GM21423 (cell line): ENCODE data around the gene GCLC.
"Not testable (repeated sequence)": the region's sequence is repeated elsewhere in the genome, so short reads cannot be mapped to it uniquely, and the experiment has no call there.

Experiments
- ATAC-seq: cut with Tn5 transposase; IDR thresholded peaks from one replicate; pipeline ENCODE4 v1.9.1; 2021; ENCODE audit warnings: mild to moderate bottlenecking, moderate library complexity; ENCODE audit not compliant: unreplicated experiment

GCLC gene

GRCh38 chr6:53544470-53545308 lies at the start of gene GCLC:
GCLC (minus strand) TSS chr6:53545101; CDS start chr6:53544645, 456 bp downstream.
- ATAC-seq, result peak; percentile 52

- ATAC-seq, result no peak
Observed at GRCh38 chr6:53594596-53594995, 49.7 kb upstream of the GCLC start.

GRCh38 chr6:53593001-53593488 lies 48.1 kb upstream of the GCLC start:
- ATAC-seq, result no peak

GRCh38 chr6:53591873-53592272 lies 47.0 kb upstream of the GCLC start:
- no peak for ATAC-seq

- ATAC-seq, result no peak
Observed at GRCh38 chr6:53588816-53589509, 44.1 kb upstream of the GCLC start.

GRCh38 chr6:53587291-53587690 lies 42.4 kb upstream of the GCLC start:
- no peak for ATAC-seq

- no peak for ATAC-seq
Observed at GRCh38 chr6:53585208-53585900, 40.5 kb upstream of the GCLC start.

- ATAC-seq, result no peak
Observed at GRCh38 chr6:53584726-53585125, 39.8 kb upstream of the GCLC start.

GRCh38 chr6:53583451-53583850 lies 38.5 kb upstream of the GCLC start:
- no peak for ATAC-seq

- ATAC-seq, result no peak
Observed at GRCh38 chr6:53582963-53583362, 38.1 kb upstream of the GCLC start.

GRCh38 chr6:53581856-53582255 lies 37.0 kb upstream of the GCLC start:
- no peak for ATAC-seq

- ATAC-seq, result no peak
Observed at GRCh38 chr6:53581173-53581773, 36.4 kb upstream of the GCLC start.

- ATAC-seq, result no peak
Observed at GRCh38 chr6:53579338-53579737, 34.4 kb upstream of the GCLC start.

GRCh38 chr6:53578371-53578770 lies 33.5 kb upstream of the GCLC start:
- no peak for ATAC-seq

- ATAC-seq, result no peak
Observed at GRCh38 chr6:53573299-53573698, 28.4 kb upstream of the GCLC start.

- not testable (repeated sequence) for ATAC-seq
Observed at GRCh38 chr6:53572379-53572778, 27.5 kb upstream of the GCLC start.

GRCh38 chr6:53568776-53569616 lies 24.1 kb upstream of the GCLC start:
- no peak for ATAC-seq

- ATAC-seq, result no peak
Observed at GRCh38 chr6:53567701-53568100, 22.8 kb upstream of the GCLC start.

GRCh38 chr6:53566755-53567154 lies 21.9 kb upstream of the GCLC start:
- ATAC-seq, result no peak

GRCh38 chr6:53565886-53566285 lies 21.0 kb upstream of the GCLC start:
- no peak for ATAC-seq
